Measurements from ENCODE around the gene S100A2.

The S100A2 gene

DNA sequence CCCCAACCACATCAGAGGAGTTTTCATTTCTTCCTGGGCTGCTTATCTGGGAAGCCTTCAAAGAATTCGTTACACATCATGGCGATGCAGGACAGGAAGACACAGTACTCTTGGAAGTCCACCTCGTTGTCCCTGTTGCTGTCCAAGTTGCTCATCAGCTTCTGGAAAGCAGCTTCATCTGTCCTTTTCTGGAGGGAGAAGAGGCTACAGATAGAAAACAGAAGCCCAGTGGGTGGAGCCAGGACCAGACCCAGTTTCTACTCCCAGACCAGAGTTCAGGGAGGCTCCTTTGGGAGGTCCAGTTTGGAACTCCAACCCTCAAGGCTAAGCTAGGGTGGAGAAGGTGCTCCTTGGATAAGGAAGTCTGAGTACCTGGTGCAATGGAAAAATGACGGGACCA, 21.9 kb downstream of the S100A2 start:
- DNase-seq: no peak

- DNase-seq: no peak
Observed at GRCh38 chr1:153542956-153543711, 22.5 kb downstream of the S100A2 start.

DNA sequence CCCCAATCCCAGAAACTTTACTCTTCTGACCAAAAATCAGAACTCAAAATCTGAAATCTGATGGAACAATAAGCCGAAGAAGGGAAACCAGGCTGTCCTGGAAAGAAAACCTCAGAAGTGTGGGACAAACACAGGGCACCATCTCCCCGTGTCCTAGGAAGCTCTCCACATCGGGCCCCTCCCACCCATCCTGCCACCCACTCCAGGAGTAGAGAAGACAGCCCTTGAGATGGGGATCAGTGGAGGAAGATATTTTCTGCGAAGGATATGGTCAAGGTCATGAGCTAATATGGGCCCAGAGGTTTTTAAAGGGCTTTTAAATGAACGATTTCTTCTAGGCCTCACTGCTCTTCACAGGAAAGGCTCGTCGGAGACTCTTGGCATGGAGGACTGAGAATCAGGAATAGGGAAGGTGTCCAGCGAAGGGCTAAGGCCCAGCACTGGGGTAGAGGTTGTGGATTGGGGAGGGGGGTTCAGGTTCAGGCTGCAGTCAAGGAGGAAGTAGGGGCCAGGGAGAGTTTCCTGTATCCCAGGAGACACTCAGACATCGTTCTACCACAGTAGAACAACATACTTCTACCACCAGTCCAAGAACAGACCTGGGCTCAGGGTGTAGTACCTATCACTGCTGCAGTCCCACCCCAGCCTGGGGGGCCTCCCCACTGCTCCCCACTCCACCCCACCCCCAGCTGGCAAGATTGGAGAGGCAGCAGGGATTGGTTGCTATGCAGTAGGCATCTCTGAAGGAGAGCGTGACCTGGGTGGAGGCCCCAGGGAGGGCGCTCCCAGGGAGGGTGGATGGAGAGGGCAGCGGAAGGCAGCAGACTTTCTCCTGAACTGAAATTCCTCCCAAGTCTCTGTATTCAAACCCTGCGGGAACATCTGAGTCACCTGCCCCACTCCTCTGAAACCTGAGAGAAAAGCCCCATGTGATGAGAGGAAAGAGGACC, 23.7 kb downstream of the S100A2 start:
- no peak for DNase-seq

GRCh38 chr1:153540394-153541361, 25.0 kb downstream of the S100A2 start, which contains the start of gene S100A5:
Gene S100A5, minus strand, starts transcription at chr1:153540934. Its CDS starts 743 bp downstream, at chr1:153540191.
- DNase-seq: peak; percentile 48 to 68

DNA sequence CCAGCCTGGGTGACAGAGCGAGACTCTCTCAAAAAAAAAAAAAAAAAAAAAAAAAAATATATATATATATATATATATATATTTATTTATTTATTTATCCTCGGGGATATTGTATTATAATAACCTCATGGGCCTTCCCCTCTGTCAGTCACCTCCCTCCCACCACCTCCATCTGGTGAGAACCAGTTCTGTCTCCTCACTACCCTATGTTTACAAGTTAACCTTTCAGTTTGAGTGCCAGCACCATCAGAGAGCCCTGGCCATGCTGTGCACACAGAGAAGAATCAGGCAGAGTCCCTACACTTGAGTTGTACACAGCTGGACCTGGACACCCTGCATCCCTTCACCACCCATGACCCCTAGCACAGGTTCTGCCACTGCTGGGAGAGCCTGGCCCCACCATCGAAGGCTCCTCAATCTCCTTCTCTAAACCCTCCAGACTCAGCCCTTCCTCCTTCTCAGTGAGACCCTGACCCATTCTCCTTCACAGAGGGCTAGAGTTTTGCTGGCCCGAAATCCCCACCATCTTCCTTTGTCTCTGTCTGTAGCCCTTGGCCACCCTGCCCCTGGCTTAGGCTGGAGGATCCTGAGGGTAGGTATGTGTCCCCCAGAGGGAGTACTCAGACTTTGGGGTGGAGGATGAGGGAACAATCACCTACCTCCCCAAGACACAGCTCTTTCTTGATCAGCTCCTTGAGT, 26.1 kb downstream of the S100A2 start:
- DNase-seq: no peak

GRCh38 chr1:153538315-153538821, 27.3 kb downstream of the S100A2 start:
- DNase-seq: no peak

DNA sequence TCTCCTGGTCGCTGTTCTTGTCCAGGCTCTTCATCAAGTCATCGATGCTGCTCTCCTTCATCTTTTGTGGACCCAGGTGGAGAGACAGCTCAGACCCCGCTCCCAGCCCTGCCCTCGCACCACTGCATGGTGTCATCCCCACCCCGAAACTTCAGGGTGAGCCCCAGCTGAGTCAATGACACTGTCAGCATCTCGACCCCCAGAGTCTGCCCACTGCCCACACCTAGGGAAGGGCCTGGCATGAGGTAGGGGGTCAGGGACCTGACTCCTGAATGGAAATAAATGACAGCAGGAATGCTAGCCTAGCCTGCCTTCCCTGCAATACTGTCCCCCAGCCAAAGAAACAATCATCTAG, 28.3 kb downstream of the S100A2 start:
- DNase-seq: no peak

- no peak for DNase-seq
Observed at GRCh38 chr1:153536671-153537375, 28.8 kb downstream of the S100A2 start.

- DNase-seq: peak; percentile 81 to 86
Observed at GRCh38 chr1:153536012-153536670, 29.5 kb downstream of the S100A2 start.

DNA sequence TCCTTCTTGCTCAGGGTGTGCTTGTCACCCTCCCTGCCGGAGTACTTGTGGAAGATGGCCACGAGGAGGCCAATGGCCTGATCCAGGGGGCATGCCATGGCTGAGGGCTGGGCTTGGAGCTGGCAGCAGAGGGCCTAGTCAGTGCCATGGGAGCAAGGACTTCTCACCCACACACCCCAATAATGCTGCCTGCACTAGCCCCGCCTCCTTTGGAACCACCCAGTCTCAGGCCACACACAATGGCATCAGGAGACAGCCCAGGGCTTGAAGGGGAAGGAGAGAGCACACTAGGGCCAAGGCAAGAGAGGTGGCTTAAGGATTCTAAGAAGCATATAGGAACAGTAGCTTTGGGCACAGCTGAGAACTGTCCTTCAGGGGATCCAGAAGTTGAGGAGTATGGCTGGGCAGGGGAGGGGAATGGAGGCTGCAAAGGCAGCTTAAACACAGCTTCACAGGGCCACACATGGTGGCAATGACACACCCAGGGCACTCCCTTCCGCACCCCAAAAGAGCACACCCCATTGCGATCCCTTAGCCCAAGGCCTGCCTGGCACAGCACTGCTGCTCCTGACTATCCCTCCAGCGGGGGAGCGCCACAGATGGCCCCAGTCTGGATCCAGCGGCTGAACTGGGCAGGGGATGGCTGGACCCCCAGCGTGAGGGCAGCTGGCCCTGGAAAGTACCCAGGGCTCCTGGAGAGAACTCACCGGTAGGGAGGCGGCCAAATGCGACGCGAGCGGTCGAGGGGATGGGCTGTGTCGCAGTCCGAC, 30.2 kb downstream of the S100A2 start, which contains the start of gene S100A6:
Gene S100A6, minus strand, starts transcription at position 750 of the 770 bp plus-strand sequence. Its CDS starts 652 bp downstream, at position 98.
- DNase-seq: peak; percentile 67 to 73

GRCh38 chr1:153534925-153535241, 30.8 kb downstream of the S100A2 start:
- no peak for DNase-seq

GRCh38 chr1:153534226-153534924, 31.3 kb downstream of the S100A2 start:
- no peak for DNase-seq

DNA sequence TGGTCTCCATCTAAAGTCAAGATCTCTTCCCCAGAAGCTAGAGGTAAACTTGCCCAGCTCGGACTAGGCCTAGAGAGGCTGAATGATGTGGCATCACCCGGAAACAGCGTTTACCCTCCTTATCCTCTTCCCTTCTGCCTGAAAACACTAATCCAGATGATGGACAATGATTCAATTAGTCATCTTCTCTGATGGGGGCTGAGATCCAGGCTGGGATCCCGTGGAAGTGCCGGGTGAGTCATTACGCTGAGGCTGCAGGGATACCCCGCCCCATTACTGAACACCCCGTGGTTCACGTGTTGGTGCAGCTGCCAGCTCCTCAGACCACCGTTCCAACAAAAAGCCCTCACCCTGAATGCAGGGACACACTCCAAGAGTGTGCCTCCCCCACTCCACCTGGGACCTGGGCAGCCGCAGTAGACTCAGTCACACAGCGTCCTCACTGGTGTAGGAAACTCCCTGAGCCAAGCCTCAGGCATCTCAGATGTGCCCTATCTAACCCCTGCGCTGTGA, 31.9 kb downstream of the S100A2 start:
- DNase-seq: peak in 1 of 2 experiments; percentile 45

DNA sequence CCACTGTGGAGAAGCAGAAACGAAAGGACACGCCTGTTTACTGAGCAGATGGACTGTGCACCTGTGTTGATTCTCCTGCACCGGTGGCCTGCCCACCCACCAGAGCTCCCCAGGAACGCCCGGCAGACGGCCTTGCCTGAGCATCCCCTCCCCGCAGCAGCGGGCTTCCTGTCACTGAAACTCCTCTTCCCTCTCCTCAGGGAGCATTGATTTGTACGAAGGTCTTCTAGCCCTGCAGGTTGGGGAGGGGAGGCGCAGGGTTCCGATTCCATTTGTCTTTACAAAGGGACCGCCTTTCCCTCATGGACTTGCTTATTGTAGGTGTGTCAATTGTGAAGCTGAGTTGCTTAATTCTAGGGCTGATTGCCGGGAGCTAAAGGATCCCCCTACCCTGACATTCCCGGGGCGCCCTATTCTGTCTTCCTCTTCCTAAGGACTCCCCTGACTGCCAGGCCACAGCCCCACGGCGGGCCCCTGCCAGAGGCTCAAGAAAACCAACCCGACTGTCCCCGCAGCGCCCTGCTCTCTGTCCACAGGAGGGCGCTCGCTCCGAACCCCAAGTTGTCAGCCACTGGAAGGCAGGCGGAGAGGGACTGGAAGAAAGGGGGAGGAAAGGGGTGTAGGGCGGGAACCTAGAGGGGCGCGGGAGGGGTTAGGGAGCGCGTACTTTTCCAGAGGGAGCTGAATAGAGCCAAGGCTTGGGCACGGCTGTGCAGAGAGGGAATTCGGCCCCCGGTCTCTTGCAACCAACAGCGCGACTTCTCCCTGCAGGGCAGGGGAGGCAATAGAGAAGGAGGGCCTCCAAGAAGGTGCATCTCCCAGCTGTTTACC, 32.7 kb downstream of the S100A2 start:
- DNase-seq: peak; percentile 86 to 90

GRCh38 chr1:153532181-153532580, 33.5 kb downstream of the S100A2 start:
- peak in 1 of 2 experiments; percentile 44 for DNase-seq

DNA sequence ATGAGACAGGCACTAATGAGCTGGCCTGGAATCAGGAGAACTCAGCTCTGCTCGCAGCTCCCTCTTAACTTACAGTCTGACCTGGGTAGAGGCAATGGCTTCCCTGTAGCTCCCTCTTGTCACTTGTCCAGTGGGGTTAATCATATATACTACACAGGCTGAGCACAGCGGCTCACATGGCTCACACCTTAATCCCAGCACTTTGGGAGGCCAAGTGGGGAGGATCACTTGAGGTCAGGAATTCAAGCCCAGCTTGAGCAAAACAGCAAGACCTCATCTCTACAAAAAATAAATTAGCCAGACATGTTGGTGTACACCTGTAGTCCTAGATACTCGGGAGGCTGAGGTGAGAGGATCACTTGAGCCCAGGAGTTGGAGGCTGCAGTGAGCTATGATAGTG, 34.0 kb downstream of the S100A2 start:
- DNase-seq: no peak

DNA sequence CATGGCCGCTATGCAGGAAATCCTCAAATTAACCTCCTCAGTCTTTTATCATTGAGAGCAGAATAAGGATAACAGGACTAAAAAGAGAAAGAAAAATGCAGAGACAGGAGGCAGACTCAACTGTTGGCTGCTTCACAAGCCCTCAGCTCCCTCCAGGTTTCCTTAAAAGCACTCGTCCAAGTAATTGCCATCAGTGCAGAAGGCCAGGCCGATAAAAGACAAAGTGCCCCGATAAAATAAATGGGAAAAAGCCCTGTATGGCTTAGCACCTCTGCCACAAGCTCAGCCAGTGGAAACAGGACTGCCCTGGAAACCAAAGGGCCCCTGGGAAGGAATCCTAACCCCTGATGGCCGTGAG, 38.0 kb downstream of the S100A2 start:
- DNase-seq: no peak

All from activated CD4-positive, alpha-beta T cell treated with anti-CD3 and anti-CD28 coated beads, Interleukin-2, amount 50 U/mL, for 48 hours (primary cell).